ENCODE results near the gene PLEKHA8.
A peak's percentile ranks its signal among the peaks of the same experiment; 100 is the strongest.

Gene PLEKHA8

DNA sequence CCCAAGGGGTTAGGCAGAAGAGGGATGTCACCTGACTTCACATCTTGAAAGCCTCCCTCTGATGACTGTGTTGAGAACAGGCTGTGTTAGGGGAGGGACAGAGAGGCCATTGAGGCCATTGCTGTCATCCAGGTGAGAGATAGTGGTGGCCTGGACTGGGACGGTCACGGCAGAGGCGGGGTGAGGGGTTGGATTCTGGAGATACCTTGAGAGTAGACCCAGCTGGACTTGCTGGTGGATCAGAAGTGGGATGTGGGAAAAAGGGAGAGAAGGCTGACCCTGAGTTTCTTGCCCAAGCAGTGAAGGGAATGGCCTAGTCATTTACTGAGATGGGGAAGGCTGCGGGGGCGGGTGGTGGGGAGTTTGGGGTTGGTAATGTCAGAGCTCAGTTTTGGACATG lies 120.2 kb downstream of the PLEKHA8 start:
- no peak for DNase-seq

DNA sequence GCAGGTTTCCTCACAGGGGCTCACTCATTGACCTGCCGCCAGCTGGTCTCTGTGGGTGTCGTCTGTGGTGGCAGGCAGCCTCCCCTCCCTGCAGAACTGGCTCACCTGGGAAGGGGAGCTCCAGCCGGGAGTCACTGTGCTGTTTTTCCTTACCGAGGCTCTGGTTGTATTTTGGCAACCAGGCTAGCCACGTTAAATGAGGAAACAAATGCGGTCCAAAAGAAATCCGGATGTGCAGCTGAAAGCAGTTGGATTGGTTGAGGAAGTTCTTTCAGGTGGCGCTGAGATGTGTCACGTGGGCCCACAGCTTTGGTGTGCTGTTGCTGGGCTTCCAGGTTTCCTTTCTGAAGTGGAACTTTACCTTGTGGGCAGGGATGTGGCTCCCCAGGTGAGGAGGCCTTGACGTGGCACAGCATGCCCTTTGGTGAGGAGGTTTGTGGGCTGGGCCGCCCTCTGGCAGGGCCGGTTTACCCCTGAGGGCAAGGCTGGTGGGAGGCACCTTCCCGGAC lies 120.8 kb downstream of the PLEKHA8 start:
- peak; percentile 71 for DNase-seq

DNA sequence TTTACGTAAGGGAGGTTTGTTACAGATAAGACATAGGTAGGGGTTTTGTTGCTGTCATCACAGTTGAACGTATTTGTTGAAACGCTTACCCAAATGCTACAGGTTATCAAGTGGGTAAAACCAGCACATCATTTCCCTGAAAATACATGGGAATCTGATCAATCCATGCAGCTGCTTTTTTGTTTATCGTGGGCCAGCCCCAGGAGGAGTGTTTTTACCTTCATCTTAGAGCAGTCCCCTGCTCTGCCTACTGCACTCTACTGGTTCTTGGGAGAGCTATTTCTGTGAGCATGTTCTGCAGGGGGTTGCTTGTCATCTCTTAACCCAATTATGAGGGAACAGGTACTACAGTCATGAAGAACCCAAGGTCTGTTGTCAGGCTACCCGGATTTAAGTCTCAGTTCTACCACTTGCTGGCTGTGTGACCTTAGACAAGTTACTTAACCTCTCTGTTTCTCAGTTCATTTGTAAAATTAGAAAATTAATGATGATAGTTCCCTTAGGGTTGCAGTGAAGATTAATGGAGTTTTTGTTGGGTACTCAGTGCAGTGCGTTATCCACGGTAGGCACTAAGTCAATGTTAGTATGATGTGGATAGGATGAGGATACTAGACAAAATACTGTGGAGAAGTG lies 121.5 kb downstream of the PLEKHA8 start:
- no peak for DNase-seq

DNA sequence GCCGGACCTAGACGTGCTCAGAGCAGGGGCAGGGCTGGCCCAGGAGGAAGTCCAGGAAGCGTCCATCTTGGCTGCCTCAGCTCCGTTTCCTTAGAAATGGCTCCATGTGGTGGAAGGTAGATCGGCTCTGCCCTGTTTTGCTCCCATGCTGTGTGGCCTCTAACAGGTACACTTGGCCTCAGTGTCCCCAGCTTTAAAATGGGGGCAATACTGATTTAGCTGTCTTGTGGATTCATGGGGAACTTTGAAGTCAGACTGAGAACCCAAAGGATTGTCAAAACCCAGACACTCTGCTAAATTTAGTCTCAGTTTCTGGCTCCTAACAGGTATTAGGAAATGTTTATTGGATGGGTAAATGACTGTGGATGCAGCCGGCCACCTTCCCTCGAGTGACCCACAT lies 122.5 kb downstream of the PLEKHA8 start:
- no peak for DNase-seq

DNA sequence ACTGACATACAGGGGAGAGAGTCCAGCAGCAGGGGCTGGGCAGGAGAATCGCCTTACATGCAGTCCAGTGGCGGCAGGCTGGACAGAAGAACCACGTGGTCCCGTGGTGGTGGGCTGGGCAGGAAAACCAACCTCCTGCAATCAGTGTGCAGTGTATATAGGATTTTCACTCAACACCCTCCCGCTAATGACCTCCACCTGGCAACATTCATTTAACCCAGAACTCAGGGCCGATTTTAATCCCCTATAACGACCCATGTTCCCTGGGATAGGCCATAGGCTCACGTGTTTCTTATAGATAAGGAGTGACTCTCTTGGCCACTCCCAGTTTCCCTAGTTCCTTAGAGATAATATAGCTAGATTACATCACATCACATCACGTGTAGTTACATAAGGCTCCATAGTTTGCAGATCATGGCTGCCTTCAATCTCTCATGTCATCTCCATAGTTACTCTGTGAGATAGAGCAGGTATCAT lies 125.9 kb downstream of the PLEKHA8 start:
- peak; percentile 60 for DNase-seq

DNA sequence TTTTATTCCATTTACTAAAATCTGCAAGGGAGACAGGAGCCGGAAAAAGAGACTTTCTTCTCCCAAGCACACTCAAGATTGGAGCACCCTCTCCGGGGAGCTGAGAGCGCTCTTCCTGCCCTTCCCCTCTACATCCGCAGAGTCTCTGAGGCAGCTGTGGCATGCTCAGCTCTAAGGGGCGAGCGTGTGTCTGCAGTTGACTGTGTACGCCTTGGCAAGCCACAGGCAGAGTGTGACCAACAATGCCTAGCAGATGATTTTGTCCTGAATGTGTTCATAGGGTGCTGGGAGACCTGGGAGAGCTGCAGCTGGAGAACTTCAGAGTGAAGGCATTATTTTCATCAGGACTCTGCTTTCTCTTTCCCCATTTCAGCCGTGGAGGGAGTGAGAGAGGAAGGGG lies 127.3 kb downstream of the PLEKHA8 start:
- DNase-seq, result no peak

DNA sequence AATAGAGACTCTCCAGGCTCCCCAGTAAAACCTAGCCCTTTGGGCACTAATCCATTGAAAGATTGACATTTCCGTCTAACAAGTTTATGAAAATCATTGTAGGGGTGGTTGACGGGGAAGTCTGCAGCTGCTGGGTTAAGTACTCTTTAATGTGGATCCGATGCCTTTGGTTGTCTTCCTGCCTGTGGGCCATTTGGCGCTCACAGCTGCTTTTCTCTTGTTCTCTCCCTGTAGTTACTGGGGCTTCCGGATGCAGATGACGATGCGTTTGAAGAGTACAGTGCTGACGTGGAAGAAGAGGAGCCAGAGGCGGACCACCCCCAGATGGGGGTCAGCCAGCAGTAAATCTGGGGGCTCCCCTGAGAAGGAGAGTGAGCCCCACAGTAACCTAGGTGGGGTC lies 129.0 kb downstream of the PLEKHA8 start:
- DNase-seq, result no peak

DNA sequence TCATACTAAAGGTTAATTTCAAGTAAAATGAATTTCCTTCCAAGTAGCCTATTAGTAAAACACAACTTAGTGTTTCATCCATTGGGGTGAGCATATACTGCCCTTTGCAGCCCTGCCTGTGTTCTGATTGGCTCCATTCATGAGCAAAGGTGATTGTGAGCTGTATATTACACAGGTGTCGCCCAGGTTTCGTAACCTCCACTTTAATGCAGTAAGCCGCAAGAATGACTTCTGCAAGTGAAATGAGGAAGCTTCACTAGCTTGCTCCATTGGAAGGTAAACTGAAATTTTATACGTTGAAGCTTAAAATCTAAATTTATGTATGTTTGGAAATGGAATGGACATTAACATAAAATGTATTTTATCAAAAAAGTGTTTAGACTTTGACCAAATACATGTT lies 131.0 kb downstream of the PLEKHA8 start:
- DNase-seq, result peak; percentile 68

DNA sequence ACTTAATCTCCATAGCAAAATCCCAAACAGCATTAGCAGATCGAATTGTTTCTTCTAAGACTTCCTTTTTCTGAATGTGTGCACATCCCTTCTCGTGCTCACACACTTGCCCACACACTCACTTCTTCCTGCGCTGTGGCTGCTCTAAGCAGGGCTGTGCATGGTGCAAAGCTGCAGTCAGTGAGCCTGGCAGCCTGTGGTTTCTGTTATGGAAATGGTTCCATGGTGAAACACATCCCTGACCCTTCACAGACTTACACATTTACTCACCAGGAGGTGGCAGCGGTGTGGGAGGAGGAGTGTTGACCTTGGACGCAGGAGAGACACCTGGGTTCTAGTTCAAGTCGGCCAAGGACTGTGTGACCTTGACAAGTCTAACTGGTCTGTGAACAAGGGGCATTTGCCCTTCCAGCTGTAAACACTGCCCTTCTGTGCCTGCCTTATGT lies 131.5 kb downstream of the PLEKHA8 start:
- DNase-seq, result peak; percentile 84

DNA sequence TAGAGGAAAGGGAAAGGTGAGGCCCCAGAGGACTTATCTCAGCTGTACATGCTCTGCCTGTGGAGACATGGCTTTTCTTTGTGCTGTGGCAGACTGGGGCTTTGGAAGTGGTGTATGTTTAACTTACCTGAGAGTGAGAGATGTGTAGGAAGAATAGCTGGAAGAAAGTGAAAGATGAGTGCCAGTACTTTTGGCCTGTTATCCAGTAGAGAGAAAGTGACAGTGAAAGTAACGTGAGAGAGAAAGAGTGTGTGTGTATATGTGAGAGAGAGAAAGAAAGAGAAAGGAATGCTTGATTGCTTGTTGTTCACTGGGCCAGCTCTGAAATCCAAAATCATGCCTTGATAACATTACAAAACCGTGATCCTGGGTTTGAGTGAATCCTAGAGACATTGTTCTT lies 132.1 kb downstream of the PLEKHA8 start:
- no peak for DNase-seq

DNA sequence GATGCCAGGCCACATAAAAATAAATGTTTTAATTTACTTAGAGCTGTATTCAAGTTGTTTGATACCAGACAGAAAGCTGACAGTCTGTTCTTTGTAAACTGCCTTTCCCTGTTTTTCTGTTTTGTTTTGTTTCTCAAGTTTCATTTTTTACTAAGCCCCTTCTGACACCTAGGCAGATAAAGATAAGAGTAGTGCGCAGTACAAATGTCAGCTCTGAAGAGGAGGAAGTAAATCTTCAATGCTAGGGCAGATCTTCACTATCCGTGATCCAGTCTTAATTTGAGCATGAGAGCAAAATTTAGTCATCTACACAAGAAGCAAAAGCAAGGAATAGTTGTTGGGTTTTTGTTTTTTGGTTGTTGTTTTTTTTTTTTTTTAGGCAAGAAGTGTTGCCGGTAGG lies 133.9 kb downstream of the PLEKHA8 start:
- DNase-seq, result peak; percentile 64

DNA sequence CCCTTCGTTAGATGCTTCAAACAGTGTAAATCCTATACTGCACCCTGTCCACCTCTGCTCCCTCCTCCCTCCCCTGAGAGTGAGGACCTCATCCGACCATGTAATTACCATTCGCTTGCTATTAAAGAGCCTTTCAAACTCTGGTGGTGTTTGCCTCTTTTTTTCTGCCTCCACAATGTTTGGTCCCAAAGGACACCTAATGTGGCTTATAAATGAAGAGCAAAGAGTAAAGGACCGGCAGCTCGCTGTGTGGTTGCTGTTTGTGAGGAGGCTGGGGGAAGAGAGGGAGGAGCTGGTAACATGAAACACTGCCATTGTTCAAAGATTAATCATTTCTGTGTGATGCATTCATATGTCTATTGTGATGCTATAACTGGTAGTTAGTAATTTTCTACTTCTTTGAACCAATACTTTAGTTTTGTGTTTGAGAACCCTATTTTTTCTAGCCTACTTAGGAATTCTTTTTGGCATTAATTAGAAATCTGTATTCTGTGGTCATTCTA lies 134.5 kb downstream of the PLEKHA8 start:
- no peak for DNase-seq

DNA sequence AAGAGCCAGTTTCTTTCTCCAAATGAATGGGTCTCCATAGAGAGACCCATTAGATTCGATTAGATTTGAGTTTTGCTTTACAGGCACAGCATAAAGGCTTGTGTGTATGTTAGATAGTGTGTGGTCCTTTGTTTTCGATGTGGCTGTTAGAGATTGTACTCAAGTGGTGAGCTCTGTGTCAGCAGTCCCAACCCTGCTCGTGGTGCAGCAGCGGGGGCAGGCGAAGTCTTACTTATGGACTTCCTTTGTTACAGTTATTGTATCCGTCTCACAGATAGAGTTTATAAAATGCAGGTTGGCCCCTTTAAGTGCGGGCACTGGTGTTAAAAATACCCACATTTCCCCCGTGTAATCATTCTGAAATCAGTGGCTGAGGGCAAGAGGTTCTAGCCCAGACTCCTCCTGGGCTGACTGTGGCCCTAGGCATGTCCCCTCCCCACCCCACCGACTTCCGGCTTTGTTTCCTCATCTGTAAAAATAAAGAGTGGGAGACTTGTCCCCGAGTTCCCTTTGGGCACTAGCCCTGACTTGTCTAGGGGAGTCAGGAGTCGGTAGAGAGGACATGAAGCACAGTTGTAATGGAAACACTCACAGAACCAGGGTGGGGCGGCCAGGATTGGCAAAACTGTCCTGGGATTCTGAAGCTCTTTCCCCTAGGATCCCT lies 135.2 kb downstream of the PLEKHA8 start:
- peak; percentile 89 for DNase-seq

DNA sequence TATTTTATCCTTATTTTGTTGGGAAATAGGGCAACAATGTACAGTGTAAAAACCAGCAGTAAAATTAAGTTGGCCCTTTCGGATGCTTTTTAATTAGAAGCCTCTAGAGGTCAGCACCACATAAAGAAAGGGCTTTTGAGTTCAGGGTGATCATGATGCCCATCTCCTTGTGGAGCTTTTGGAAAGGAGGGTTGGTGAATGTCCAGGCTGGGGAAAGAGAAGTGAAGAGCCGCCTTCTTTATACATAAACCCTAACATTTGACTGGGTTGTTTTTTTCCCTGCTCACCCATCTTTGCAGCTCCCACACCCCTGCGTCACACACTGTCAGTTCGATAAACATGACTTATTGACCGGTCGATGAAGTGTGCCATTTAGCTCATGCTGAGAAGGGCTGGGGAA lies 136.4 kb downstream of the PLEKHA8 start:
- DNase-seq, result peak; percentile 85

DNA sequence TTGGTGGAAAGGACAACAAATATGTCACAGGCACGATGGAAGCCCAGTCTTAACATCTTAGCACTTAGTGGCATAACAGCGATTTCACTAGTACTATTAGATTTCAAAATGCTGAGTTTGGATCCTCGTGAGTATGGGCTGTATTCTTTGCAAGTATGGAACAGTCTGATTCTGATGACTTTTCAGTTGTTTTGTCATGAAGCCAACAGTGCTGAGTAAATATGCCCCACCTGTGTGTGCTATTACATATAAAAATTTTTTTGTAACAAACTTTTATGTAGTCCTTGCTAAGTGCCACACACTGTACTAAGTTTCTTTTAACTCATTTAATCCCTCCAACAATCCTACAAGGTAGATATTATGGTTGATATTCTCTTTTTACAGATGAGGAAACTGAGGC lies 137.4 kb downstream of the PLEKHA8 start:
- no peak for DNase-seq

DNA sequence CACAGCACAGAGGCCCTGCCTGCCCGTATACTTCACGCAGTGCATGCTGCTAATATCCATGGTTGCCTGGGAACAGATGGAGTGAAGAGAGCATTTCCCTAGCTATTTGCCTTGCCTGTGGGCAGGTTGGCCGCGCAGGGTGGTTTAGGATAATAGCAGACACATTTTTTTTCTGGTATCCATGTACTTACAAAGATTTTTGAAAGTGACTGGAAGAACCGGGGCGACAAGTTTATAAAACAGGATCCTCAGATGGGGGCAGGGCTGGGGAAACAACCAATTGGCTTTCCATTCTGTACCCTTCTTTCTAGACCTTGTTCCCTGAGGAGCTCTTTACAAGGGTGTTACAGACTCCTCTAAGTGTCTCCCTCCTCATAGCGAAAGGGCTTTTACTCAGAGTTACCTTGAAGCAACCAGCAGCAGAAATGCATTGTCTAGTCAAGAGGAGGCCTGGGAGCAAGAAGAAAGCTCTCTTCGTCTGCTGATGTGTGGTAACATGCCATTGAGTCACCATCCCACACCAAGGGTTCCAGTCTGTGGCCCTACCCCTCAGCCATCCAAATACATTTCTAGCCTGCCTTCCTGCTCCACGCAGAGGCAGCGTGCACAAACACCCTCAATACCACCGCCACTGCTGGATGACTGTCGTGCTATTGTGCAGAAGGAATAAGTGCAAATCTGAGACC lies 138.1 kb downstream of the PLEKHA8 start:
- DNase-seq, result no peak

DNA sequence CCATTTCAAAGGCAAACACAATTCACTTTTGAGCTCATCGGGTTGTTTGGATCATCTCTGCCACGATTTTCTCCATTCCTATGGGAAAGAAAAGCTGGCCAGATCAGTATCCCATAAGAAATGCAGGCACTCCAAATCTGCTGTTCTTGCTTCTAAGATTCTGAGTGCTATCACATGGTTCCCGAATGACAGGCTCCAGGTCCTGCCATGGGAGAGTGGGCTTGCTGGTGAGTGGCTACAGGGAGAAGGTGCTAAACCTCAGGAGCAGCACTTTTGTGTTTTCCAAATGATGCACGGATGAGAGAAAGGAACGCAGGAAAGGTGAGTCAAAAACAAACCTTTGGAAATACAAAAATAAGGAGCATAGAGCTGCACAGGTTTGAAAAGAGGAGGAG lies 138.6 kb downstream of the PLEKHA8 start:
- DNase-seq, result no peak

DNA sequence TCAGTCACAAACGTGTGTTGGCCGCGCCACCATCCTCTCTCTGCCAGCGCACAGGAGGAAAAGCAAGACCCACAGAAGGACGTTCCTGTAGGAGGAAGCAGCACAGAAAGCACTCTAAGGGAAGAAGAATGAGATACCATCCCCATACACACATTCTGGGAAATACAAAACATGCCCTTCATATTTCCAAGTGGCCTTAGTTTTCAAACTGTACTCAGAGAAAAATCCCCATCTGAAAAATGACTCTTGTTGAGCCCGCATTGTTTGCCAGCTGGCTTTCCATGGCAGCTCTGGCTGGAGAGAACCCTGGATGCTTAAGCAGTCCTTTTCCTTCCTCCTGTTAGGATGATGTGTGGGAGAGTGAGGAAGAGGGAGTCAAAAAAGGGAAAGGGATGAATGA lies 139.7 kb downstream of the PLEKHA8 start:
- DNase-seq, result no peak

DNA sequence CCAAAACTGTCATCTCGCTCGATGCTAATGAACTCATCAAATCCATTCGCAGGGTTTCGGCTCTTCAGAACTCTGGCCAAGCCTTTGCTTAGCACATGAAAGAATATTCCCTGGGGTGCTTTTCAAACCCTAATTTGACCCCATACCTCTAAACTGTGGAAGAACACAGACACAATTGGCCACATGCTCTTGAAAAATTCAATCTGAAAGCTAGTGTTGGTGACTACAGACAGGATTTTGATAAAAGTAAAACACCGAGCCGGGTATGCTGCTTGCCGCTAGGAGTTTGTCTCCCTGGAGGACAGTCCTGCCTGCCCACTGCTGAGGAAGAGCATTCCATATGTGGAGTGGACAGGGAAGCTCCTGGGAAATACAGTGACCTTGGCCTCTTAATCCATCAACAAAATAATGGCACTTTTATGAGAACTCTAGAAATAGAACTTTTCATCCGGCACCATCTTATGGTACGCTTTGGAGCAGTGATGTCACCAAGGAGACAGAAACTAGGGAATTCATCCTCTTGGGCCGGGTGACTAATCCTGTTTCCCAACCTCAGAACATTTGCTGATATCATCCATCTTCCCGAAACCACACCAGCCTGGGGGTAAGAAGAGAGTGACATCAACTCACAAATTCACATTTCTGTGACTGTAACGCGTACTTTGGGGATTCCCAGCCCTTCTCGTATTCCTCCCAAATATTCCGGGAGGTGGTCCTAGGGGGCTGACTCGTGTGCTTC lies 140.8 kb downstream of the PLEKHA8 start:
- no peak for DNase-seq

DNA sequence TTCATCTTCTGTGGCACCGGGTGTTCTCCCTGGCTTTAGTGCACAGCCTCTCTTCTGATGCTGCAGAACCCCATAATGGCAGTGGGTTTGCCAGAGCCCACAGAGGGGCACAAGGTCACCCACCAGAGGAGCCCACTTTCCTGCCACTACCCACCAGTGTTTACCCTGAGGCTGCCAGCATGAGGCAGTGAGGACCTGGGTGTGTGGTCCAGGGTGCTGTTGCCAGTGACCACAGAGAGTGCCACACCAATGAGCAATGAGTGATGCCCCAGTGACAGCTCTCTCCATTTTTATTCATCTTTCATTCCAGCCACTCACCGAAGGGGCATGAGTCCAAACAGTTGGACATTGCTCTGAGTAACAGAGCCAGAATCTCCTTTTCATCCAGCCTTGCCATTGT lies 141.4 kb downstream of the PLEKHA8 start:
- no peak for DNase-seq

DNA sequence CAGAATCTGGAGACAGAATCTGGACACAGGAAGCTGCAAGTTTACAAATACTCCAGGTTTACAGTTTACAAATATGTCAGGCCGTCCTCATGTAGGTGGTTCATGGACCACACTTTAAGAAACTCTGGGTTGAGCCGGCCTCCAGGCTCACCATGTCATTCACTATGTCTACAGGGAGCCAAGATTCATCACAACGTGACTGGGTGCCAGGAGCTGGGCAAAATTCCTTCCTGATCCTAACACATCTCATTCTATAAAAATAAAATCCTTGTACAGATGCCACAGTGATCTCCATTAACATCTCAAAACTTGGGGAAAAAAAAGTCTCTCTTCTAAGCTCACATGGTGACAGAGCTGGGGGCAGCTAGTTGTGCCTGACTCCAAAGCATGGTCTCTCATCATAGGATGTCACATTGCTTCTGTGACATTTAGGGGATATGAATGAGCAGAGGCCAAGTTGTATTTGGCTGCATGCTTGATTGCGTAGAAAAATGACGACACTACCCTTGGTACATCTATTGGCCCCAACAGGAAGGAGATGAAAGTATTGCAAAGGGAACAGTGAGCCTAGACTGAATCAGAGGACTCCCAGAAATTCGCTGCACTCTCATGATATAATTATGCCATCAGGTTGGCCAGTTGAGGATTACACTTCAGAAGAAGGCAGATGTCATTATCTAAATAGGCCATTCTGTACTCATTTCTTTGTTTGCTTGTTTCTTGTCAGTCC lies 142.4 kb downstream of the PLEKHA8 start:
- no peak for DNase-seq

DNA sequence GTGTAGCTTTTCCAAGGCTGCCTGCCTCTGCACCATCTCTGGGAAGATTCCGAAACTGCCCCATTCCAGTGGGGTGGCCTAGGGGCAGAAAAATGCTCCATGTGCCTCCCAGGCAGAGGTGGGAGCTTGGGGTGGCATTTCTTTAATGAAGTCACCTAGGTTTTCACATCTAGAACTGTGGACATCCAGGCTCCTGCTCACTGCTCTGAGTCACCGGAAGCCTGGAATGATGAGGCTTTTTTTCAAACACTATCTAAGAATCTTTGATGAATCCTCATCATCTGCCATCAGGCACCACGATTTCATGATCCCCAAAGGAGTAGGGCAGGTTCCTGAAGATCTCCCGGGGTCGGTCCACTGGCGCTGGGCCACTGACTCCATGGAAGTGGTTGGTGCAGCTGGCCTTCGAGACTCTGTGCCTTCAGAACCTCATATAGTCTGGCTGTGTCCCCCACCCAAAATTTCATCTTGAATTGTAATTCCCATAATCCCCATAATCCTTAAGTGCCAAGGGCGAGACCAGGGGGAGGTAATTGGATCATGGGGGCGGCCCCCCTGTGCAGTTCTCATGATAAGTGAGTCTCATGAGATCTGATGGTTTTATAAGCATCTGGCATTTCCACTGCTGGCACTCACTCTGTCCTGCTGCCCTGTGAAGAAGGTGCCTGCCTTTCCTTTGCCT lies 143.7 kb downstream of the PLEKHA8 start:
- DNase-seq, result no peak
